BJ (cell line): ENCODE results near the gene GALNT2. TPM values are rescaled to one million over a fixed set of nuclear protein-coding genes. Genes with fewer than 3 reads are reported as not detected.

Experiments
- CTCF ChIA-PET: fragments of 350-600 bp; formaldehyde crosslinking; extraction: SDS; loops from one replicate; lab custom pipeline; 2021; ENCODE audit warnings: antibody characterized with exemption, inconsistent platforms; lab: Yijun Ruan, JAX
- POLR2A ChIA-PET: fragments of 300-600 bp; sonication (Branson Sonifier 250); formaldehyde crosslinking; extraction: SDS; loops from one replicate; lab custom pipeline; 2021; ENCODE audit warnings: antibody characterized with exemption; lab: Charles Lee
- DNase-seq: peaks from one replicate; pipeline ENCODE4 v3.0.0-alpha.2; 2011; ENCODE audit warnings: low read depth
- H3K27me3 ChIP-seq: 2 replicates; pipeline ENCODE4 v1.6.0; 2011; ENCODE audit warnings: low read length; ENCODE audit not compliant: control insufficient read depth, insufficient read depth
- H3K36me3 ChIP-seq: 2 replicates; pipeline ENCODE4 v1.5.1; 2011; ENCODE audit warnings: low read length; ENCODE audit not compliant: control insufficient read depth, insufficient read depth
- H3K4me3 ChIP-seq: 2 replicates; pipeline ENCODE4 v1.5.1; 2011; ENCODE audit warnings: low read depth, mild to moderate bottlenecking, control low read depth, low read length
- polyA plus RNA-seq: library from polyadenylated mRNA; depleted of rRNA; stranded (reverse); fragments of >200 nt; gene quantifications from 2 replicates; pipeline ENCODE4 v1.2.3, GENCODE V29; 2011
- TF ChIP-seq, protein P1 (sequence below): IDR thresholded peaks from 2 replicates; pipeline ENCODE4 v1.5.1; 2011; ENCODE audit warnings: low read depth, mild to moderate bottlenecking, control low read depth, inconsistent platforms, low read length, moderate library complexity; ENCODE audit not compliant: insufficient read depth

Gene GALNT2
- polyA plus RNA-seq, 1 experiment, result 90.9 TPM

DNA sequence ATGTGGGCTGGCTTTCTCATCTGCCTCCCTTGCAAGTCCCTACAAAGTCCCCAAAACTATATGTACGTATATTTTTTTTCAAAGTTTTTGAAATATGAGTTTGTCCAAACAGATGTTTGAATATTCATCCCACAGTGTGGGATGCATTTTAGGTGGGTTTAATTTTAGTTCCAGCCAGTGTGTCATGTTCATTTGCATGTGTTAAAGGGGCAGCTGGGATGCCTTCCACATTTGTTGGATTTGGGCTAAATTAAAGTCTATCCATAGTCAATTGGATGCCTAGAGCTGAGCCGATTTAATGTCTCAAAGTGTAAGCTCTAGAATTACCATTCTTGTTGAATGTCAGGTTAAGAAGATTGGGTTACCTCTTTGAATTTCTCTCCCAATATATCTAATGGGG lies 139.2 kb downstream of the GALNT2 start:
- TF ChIP-seq, protein P1, sequence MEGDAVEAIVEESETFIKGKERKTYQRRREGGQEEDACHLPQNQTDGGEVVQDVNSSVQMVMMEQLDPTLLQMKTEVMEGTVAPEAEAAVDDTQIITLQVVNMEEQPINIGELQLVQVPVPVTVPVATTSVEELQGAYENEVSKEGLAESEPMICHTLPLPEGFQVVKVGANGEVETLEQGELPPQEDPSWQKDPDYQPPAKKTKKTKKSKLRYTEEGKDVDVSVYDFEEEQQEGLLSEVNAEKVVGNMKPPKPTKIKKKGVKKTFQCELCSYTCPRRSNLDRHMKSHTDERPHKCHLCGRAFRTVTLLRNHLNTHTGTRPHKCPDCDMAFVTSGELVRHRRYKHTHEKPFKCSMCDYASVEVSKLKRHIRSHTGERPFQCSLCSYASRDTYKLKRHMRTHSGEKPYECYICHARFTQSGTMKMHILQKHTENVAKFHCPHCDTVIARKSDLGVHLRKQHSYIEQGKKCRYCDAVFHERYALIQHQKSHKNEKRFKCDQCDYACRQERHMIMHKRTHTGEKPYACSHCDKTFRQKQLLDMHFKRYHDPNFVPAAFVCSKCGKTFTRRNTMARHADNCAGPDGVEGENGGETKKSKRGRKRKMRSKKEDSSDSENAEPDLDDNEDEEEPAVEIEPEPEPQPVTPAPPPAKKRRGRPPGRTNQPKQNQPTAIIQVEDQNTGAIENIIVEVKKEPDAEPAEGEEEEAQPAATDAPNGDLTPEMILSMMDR, result no peak
- Histone ChIP-seq H3K27me3 (no peaks in the 10 kb centered on the region), H3K4me3 (no peak overlapping the region), H3K36me3 (no peaks in the 10 kb centered on the region)
- ChIA-PET POLR2A (no interaction called here), CTCF (interaction anchor here (1.0 kb wide), 1 partner anchor 16 kb away, joined by 3 read pairs; no protein-coding TSS in a partner anchor)
- DNase-seq, result no peak

DNA sequence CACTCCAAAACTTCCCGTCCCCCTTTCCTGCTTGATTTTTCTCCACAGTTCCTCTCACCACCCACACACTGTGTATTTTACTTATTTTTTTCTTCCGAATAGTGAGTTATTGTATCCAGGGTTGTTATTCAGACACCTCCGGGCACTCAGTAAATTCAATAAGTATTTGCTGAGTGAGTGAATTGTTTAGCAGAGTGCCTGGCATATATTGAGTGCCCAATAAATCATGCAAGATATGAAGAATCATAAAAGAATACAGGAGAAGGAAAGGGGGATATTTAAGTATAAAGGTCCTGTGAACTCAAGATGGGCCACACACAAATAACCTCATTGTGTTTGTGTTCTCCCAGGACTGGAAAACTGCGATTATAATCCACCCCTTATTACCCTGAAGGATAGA lies 139.9 kb downstream of the GALNT2 start:
- Histone ChIP-seq H3K36me3 (no peaks in the 10 kb centered on the region; the same call in 1 of the 2 replicates), H3K4me3 (no peak overlapping the region), H3K27me3 (no peaks in the 10 kb centered on the region)
- CTCF ChIA-PET, result no interaction called here
- DNase-seq, result no peak
- TF ChIP-seq, protein P1, result no peak
- POLR2A ChIA-PET, result no interaction called here

DNA sequence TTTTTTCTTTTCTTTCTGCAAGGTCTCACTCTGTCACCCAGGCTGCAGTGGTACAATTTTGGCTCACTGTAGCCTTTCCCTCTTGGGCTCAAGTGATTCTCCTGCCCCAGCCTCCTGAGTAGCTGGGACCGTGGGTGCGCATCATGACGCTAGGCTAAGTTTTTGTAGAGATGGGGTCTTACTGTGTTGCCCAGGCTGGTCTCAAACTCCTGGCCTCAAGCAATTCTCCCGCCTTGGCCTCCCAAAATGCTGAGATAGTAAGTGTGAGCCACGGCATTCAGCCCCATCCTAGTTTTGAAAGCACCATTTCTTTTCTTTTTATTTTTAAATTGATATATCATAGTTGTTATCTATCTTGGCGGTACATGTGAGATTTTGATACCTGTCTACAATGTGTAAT lies 140.6 kb downstream of the GALNT2 start:
- ChIA-PET POLR2A (no interaction called here), CTCF (no interaction called here)
- H3K27me3 ChIP-seq, result no peaks in the 10 kb centered on the region
- TF ChIP-seq, protein P1, result no peak
- no peaks in the 10 kb centered on the region; the same call in 1 of the 2 replicates for H3K36me3 ChIP-seq
- H3K4me3 ChIP-seq, result no peak overlapping the region
- no peak for DNase-seq

DNA sequence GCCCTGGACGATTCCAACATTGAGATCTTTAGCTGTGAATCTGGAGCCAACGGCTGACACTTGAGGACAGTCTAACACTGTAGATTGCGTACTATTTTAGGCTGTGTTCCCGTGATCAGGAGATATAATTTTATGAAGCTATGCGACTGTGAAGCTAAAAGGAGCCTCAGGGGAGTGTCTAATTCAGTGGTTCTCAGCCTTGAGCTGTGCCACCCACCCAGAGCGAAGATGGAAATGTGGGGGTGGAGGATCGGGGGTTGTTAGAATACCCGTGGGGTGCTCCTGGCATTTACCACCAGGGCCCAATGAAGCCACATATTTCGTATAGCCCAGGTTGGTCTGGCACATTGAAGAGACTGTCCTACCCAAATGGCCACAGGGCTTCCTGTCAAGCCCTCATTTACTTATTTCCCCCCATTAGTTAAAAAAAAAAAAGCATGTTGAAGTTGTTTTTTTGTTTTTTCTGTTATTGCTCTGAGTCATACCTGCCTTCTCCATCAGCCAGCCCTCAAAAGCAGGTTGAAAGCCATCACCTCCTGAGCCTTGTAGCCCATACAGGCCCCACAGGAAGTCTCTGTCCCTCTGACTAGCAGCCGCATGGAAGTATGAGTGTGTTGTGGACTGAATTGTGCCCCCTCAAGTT lies 141.7 kb downstream of the GALNT2 start:
- TF ChIP-seq, protein P1, result no peak
- ChIA-PET POLR2A (no interaction called here), CTCF (no interaction called here)
- no peaks in the 10 kb centered on the region; the same call in 1 of the 2 replicates for H3K36me3 ChIP-seq
- H3K27me3 ChIP-seq, result no peaks in the 10 kb centered on the region
- DNase-seq, result no peak
- H3K4me3 ChIP-seq, result no peak overlapping the region

DNA sequence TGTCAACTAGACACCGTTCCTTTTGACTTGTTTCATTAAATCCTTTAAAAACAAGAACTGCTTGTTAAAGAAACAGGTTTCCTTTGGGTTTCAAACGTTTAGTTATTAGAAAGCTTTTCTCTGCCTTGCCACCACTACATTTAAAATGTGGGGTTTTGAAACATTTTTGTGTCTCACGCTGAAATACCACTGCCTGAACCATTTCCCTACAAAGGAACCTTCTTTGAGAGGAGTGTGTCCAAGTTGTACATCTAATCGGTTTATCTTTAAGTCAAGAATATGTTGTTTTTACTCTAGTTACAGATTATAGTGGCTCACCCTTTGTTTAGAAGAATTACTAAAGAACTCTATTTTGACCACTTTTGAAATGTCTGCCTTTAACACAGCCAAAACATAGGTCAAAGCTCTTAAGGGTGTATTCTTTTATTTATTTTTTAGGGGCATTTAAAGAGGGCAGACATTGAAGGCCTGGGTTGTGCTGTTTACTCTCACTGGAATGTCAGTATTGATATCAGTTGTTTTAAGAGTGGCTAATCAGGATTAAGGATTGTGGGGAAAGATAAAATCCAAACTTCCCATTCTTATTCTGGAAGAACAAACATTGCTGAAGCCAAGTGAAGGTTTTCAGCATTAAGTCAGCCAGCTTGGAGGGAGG lies 143.4 kb downstream of the GALNT2 start:
- Histone ChIP-seq H3K36me3 (no peaks in the 10 kb centered on the region; the same call in 1 of the 2 replicates), H3K4me3 (no peak overlapping the region), H3K27me3 (no peaks in the 10 kb centered on the region)
- ChIA-PET POLR2A (interaction anchor here (0.6 kb wide), 1 partner anchor 493 kb away, joined by 3 read pairs; no protein-coding TSS in a partner anchor), CTCF (no interaction called here)
- DNase-seq, result no peak
- TF ChIP-seq, protein P1, result no peak
